Endodermal cell (in vitro differentiated cells): ENCODE measurements around the gene RIMS4. TPM values are rescaled to one million over a fixed set of nuclear protein-coding genes. Genes with fewer than 3 reads are reported as not detected.

ENCODE experiments used
- DNase-seq: peaks from one replicate; pipeline ENCODE4 v3.0.0-alpha.2; 2017
- H3K27ac ChIP-seq: 2 replicates; pipeline ENCODE4 v1.5.1; 2013; ENCODE audit warnings: mild to moderate bottlenecking, low read depth, low read length, moderate library complexity
- H3K27me3 ChIP-seq: 2 replicates; pipeline ENCODE4 v1.6.1; 2013; ENCODE audit warnings: mild to moderate bottlenecking, low read length, moderate library complexity; ENCODE audit not compliant: insufficient read depth, control insufficient read depth, poor library complexity, severe bottlenecking
- H3K36me3 ChIP-seq: 2 replicates; pipeline ENCODE4 v1.7.0; 2013; ENCODE audit warnings: mild to moderate bottlenecking, low read length, moderate library complexity; ENCODE audit not compliant: control insufficient read depth, insufficient read depth
- H3K4me1 ChIP-seq: one replicate; pipeline ENCODE4 v1.7.0; 2013; ENCODE audit warnings: low read length; ENCODE audit not compliant: control insufficient read depth, insufficient read depth
- H3K4me3 ChIP-seq: 2 replicates; pipeline ENCODE4 v1.5.1; 2013; ENCODE audit warnings: mild to moderate bottlenecking, low read length, moderate library complexity
- H3K9ac ChIP-seq: 2 replicates; pipeline ENCODE4 v1.6.1; 2013; ENCODE audit warnings: mild to moderate bottlenecking, low read length, moderate library complexity; ENCODE audit not compliant: poor library complexity, severe bottlenecking; ENCODE audit errors: extremely low read depth
- H3K9me3 ChIP-seq: 2 replicates; pipeline ENCODE4 v1.6.1; 2013; ENCODE audit warnings: mild to moderate bottlenecking, low read length, moderate library complexity; ENCODE audit not compliant: control insufficient read depth
- H3K27ac Mint-ChIP-seq: 2 replicates; pipeline ENCODE4 v1.8.0; 2020; ENCODE audit warnings: mixed read lengths
- H3K27me3 Mint-ChIP-seq: 2 replicates; pipeline ENCODE4 v1.8.0; 2021; ENCODE audit warnings: mild to moderate bottlenecking, mixed read lengths; ENCODE audit not compliant: insufficient read depth
- H3K36me3 Mint-ChIP-seq: 2 replicates; pipeline ENCODE4 v1.8.0; 2020; ENCODE audit warnings: low read depth, mixed read lengths
- H3K4me1 Mint-ChIP-seq: 2 replicates; pipeline ENCODE4 v1.8.0; 2020; ENCODE audit warnings: mixed read lengths
- H3K4me3 Mint-ChIP-seq: 2 replicates; pipeline ENCODE4 v1.8.0; 2020; ENCODE audit warnings: mild to moderate bottlenecking, moderate library complexity, mixed read lengths
- H3K9me3 Mint-ChIP-seq: 2 replicates; pipeline ENCODE4 v1.8.0; 2020; ENCODE audit warnings: mild to moderate bottlenecking, mixed read lengths
- WGBS, 2 experiments: methylation state at CpG; one replicate each; pipeline versions ENCODE4 v1.1.5 to v1.1.7; 2013; ENCODE audit warnings: missing lambda C conversion rate in 2 of 2, mixed read lengths in 1 of 2; ENCODE audit not compliant: insufficient coverage in 1 of 2, insufficient read length in 1 of 2; 5-methylcytosine and 5-hydroxymethylcytosine counted together
- long read RNA-seq, 4 experiments: library from polyadenylated mRNA in 2 of 4; library from RNA in 1 of 4; library from capped mRNA in 1 of 4; stranded (forward) in 3 of 4; unstranded in 1 of 4; transcript quantifications; one replicate each; pipeline ENCODE4 v2.0.0, GENCODE V29; 2020 to 2021; ENCODE audit warnings: inconsistent platforms in 1 of 4
- polyA plus RNA-seq, 2 experiments: library from polyadenylated mRNA; stranded (reverse); fragments of 50-300 nt; gene quantifications; one replicate each; pipeline ENCODE4 v1.2.3, GENCODE V29; 2013
- total RNA-seq, 2 donors: library from RNA; stranded (reverse); fragmentation: NEBNext Ultra II Directional in 1 of 2; extraction: Animal tissue kit (Norgen Biotek cat#: 25700) in 1 of 2; gene quantifications; 2 replicates in 1 of 2; 3 replicates in 1 of 2; pipeline ENCODE4 v1.2.1, GENCODE V29; 2021
- TF ChIP-seq, protein P1 (sequence below): fragments of 200-600 bp; sonication (generic); conservative IDR thresholded peaks from 2 replicates; pipeline ENCODE4 v1.5.0; 2021; ENCODE audit warnings: antibody characterized with exemption, mild to moderate bottlenecking

RIMS4 gene
- 10 to 100 TPM in 1 of 2 donors, 1 to 10 TPM in 1; 4.3 to 13.0 TPM for total RNA-seq
- polyA plus RNA-seq (2013, experiment 1 of 2) = 13.4 TPM
- polyA plus RNA-seq (2013, experiment 2 of 2) = 11.1 TPM
- long read RNA-seq, experiment 1, partial matches to known transcripts = 0 of 9 reads
- long read RNA-seq, experiment 1, other reads (novel, unspliced or antisense) = 9 of 9 reads
- long read RNA-seq, experiment 2, full-length matches to known transcripts = 5 of 13 reads
- long read RNA-seq, experiment 2, partial matches to known transcripts = 0 of 13 reads
- long read RNA-seq, experiment 2, other reads (novel, unspliced or antisense) = 8 of 13 reads
- long read RNA-seq, experiment 3, partial matches to known transcripts = 0 of 3 reads
- long read RNA-seq, experiment 3, other reads (novel, unspliced or antisense) = 3 of 3 reads
- long read RNA-seq, experiment 4 = 0 reads

DNA sequence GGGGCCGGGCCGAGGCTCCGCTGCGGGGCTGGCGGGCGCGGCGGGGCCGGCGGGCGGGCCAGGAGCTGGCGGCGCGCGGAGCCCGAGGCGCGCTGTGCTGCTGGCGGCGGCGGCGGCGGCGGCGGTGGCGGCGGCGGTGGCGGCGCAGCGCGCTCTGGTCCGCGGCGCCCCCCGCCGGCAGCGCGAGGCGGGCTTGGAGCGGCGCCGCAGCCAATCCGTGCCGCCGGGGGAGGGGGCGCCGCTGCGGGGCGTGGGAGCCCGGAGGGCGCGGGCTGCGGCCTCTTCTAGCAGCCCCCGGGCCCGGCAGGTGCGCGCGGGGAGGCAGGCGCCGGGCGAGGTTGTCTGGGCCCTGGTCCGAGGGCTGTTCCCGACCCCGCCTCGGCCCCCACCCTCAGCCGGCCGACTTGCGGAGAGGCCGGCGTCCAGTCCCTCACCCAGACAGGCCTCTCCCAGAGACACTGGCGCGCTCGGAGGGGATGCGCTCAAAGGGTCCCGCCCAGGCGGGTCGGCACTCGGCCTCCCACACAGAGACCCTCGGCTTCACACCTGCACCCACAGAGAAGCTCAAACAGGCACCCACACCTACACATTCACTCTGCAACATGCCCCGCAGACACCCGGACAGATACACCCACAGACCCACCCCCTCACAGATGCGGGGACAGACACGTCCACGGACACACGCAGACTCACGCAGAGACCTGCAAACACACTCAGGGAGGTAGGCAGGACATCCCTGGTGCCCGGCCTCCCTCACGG, at the start of gene RIMS4:
Gene RIMS4, minus strand, starts transcription at position 156 of the 759 bp plus-strand sequence. CDS start 275 bp downstream, outside the sequence.
- peaks cover 75% of the 10 kb centered on the region for H3K27me3 ChIP-seq
- no peaks in the 10 kb centered on the region for H3K9me3 Mint-ChIP-seq
- peaks cover 71% of the 10 kb centered on the region for H3K27me3 Mint-ChIP-seq
- H3K4me3 ChIP-seq = peak within 1 kb of the TSS; percentile 40
- peaks cover 4% of the 10 kb centered on the region for H3K9me3 ChIP-seq
- TF ChIP-seq, protein P1, sequence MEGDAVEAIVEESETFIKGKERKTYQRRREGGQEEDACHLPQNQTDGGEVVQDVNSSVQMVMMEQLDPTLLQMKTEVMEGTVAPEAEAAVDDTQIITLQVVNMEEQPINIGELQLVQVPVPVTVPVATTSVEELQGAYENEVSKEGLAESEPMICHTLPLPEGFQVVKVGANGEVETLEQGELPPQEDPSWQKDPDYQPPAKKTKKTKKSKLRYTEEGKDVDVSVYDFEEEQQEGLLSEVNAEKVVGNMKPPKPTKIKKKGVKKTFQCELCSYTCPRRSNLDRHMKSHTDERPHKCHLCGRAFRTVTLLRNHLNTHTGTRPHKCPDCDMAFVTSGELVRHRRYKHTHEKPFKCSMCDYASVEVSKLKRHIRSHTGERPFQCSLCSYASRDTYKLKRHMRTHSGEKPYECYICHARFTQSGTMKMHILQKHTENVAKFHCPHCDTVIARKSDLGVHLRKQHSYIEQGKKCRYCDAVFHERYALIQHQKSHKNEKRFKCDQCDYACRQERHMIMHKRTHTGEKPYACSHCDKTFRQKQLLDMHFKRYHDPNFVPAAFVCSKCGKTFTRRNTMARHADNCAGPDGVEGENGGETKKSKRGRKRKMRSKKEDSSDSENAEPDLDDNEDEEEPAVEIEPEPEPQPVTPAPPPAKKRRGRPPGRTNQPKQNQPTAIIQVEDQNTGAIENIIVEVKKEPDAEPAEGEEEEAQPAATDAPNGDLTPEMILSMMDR = no peak
- no peak within 1 kb of the TSS for H3K27ac ChIP-seq
- no peak within 1 kb of the TSS for H3K27ac Mint-ChIP-seq
- 6 to 21% methylated on average over 17 to 89 of the region's 89 CpGs for WGBS, 2 experiments
- peaks cover 9% of the 10 kb centered on the region for H3K4me1 Mint-ChIP-seq
- no peaks in the 10 kb centered on the region for H3K36me3 Mint-ChIP-seq
- no peaks in the 10 kb centered on the region for H3K4me1 ChIP-seq
- peak within 1 kb of the TSS; percentile 63 for H3K4me3 Mint-ChIP-seq
- H3K9ac ChIP-seq = no peak within 1 kb of the TSS
- DNase-seq = peak; percentile 77
- H3K36me3 ChIP-seq = no peaks in the 10 kb centered on the region

DNA sequence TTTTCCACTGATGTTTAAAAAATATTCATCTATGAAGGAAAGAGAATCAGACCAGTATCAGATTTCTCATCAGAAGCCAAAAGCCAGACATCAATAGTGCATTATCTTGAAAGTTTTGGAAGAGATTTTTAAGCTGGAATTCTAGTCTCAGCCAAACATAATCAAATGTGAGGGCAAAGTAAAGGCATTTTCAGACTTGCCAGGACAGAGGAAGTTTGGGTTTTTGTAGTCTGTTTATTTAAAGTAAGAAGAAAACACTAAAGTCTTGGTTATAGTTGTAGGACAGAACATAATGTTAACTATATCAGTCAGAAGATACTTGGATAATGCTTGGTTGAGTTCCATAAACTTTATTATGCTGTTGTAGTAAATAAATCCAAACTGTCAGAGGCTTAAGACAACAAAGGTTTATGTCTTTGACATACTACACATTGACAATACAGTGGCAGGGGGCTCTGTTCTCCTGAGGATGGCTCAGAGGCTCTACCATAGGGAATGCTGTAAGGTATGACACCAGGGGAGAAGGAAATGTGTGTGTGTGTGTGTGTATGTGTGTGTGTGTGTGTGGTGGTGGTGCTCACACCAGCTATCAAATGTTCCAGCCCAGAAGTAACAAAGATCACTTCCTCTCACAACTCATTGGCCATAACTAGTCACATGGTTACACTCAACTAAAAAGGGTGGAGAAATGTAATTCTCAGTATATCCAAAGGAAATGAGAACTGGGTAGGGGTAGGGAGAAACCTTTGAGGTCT, 48.4 kb upstream of the RIMS4 start:
- no peak overlapping the region for H3K4me3 ChIP-seq
- DNase-seq = no peak
- no peaks in the 10 kb centered on the region for H3K9me3 ChIP-seq
- H3K4me1 ChIP-seq = peaks cover 4% of the 10 kb centered on the region
- H3K27me3 Mint-ChIP-seq = peaks cover 2% of the 10 kb centered on the region
- no peaks in the 10 kb centered on the region for H3K9me3 Mint-ChIP-seq
- no peak overlapping the region for H3K27ac Mint-ChIP-seq
- peaks cover 4% of the 10 kb centered on the region for H3K4me1 Mint-ChIP-seq
- no peaks in the 10 kb centered on the region for H3K27me3 ChIP-seq
- H3K27ac ChIP-seq = no peak overlapping the region
- H3K4me3 Mint-ChIP-seq = no peak overlapping the region
- TF ChIP-seq, protein P1 = no peak
- H3K36me3 Mint-ChIP-seq = no peaks in the 10 kb centered on the region
- no peaks in the 10 kb centered on the region for H3K36me3 ChIP-seq
- no peak overlapping the region for H3K9ac ChIP-seq

- H3K9me3 Mint-ChIP-seq = no peaks in the 10 kb centered on the region
- H3K36me3 ChIP-seq = no peaks in the 10 kb centered on the region
- no peaks in the 10 kb centered on the region for H3K27me3 Mint-ChIP-seq
- no peak overlapping the region for H3K4me3 Mint-ChIP-seq
- peak overlapping the region; percentile 11 for H3K4me3 ChIP-seq
- WGBS, 2 experiments = 93 to 94% methylated on average over 5 to 6 of the region's 6 CpGs
- no peak overlapping the region for H3K27ac Mint-ChIP-seq
- TF ChIP-seq, protein P1 = no peak
- no peaks in the 10 kb centered on the region for H3K9me3 ChIP-seq
- peaks cover 4% of the 10 kb centered on the region for H3K4me1 Mint-ChIP-seq
- no peaks in the 10 kb centered on the region for H3K36me3 Mint-ChIP-seq
- peaks cover 4% of the 10 kb centered on the region for H3K4me1 ChIP-seq
- no peak overlapping the region for H3K9ac ChIP-seq
- no peak for DNase-seq
- no peak overlapping the region for H3K27ac ChIP-seq
- no peaks in the 10 kb centered on the region for H3K27me3 ChIP-seq
These were observed 46.6 kb upstream of the RIMS4 start for GRCh38 chr20:44856856-44857448.
